ENCODE measurements around the gene RUNX2. TPM values are rescaled to one million over a fixed set of nuclear protein-coding genes. Genes with fewer than 3 reads are reported as not detected.

RUNX2 gene
- total and polyA plus RNA-seq, 2 donors (not counting 1 experiment from before 2014, with no cell fraction given): 1.3 to 2.4 TPM

GRCh38 chr6:45297320-45297719, 30.8 kb upstream of the RUNX2 start:
- H3K27me3 ChIP-seq (replicated peaks in 1 of 4; ENCODE audit: control extremely low read depth in 1 of 4, control insufficient read depth in 3 of 4, insufficient read depth in 4 of 4, low read length in 3 of 4): no peaks in the 10 kb centered on the region
- H3K4me1 ChIP-seq (ENCODE audit: control insufficient read depth in 2 of 2, insufficient read depth in 2 of 2, low read length in 2 of 2): no peaks in the 10 kb centered on the region
- H3K36me3 ChIP-seq (replicated peaks in 1 of 2; ENCODE audit: control extremely low read depth in 1 of 2, control insufficient read depth in 1 of 2, extremely low read depth in 1 of 2, insufficient read depth in 2 of 2, low read length in 1 of 2): no peaks in the 10 kb centered on the region
- H2AFZ ChIP-seq (ENCODE audit: insufficient read depth, low read depth, low read length, poor library complexity, severe bottlenecking): no peak overlapping the region
- H3K9me3 Mint-ChIP-seq (ENCODE audit: insufficient read depth): no peaks in the 10 kb centered on the region
- ChIA-PET POLR2A (no interaction called here), CTCF (interaction anchor here (1.0 kb wide), 1 partner anchor 641 kb away, joined by 3 read pairs; no protein-coding TSS in a partner anchor)
- no peaks in the 10 kb centered on the region for H3K79me2 ChIP-seq (ENCODE audit: control insufficient read depth, insufficient read depth, low read length)
- H3K4me3 Mint-ChIP-seq: no peak overlapping the region
- DNase-seq: no peak
- no peaks in the 10 kb centered on the region for H4K20me1 ChIP-seq (ENCODE audit: control insufficient read depth, insufficient read depth, low read length, poor library complexity, severe bottlenecking)
- H3K27ac ChIP-seq (ENCODE audit: low read length in 2 of 2): no peak overlapping the region
- H3K9ac ChIP-seq (ENCODE audit: low read length): no peak overlapping the region
- H3K9me3 ChIP-seq (ENCODE audit: control extremely low read depth in 1 of 3, control insufficient read depth in 2 of 3, insufficient read depth in 1 of 3, low read length in 2 of 3): no peaks in the 10 kb centered on the region
- peaks cover 13% of the 10 kb centered on the region for H3K4me1 Mint-ChIP-seq
- no peak for TF ChIP-seq CTCF (IDR thresholded peaks at IDR 0.05)
- no peak for TF ChIP-seq EZH2 (IDR thresholded peaks at IDR 0.05; ENCODE audit: borderline replicate concordance, insufficient read depth, low read depth, low read length, poor library complexity, severe bottlenecking)
- ATAC-seq (ENCODE audit: low read depth): no peak
- H3K27me3 Mint-ChIP-seq: no peaks in the 10 kb centered on the region
- no peak overlapping the region for H3K4me2 ChIP-seq (replicated peaks; ENCODE audit: low read depth, low read length, poor library complexity, severe bottlenecking)
- H3K4me3 ChIP-seq (ENCODE audit: control extremely low read depth in 1 of 5, extremely low read depth in 1 of 5, insufficient read depth in 1 of 5, low read depth in 2 of 5, low read length in 4 of 5): no peak overlapping the region
- intact Hi-C loops (cut with micrococcal nuclease): no loop called here
- no peak overlapping the region for H3K27ac Mint-ChIP-seq

GRCh38 chr6:45299096-45299581, 29.0 kb upstream of the RUNX2 start:
- H3K9ac ChIP-seq (ENCODE audit: low read length): no peak overlapping the region
- no peak for ATAC-seq (ENCODE audit: low read depth)
- H3K4me3 ChIP-seq (ENCODE audit: control extremely low read depth in 1 of 5, extremely low read depth in 1 of 5, insufficient read depth in 1 of 5, low read depth in 2 of 5, low read length in 4 of 5): no peak overlapping the region
- H4K20me1 ChIP-seq (ENCODE audit: control insufficient read depth, insufficient read depth, low read length, poor library complexity, severe bottlenecking): no peaks in the 10 kb centered on the region
- H3K27me3 ChIP-seq (replicated peaks in 1 of 4; ENCODE audit: control extremely low read depth in 1 of 4, control insufficient read depth in 3 of 4, insufficient read depth in 4 of 4, low read length in 3 of 4): no peaks in the 10 kb centered on the region
- Mint-ChIP-seq H3K4me3 (no peak overlapping the region), H3K27ac (no peak overlapping the region), H3K4me1 (peaks cover under 1% of the 10 kb centered on the region), H3K9me3 (ENCODE audit: insufficient read depth) (no peaks in the 10 kb centered on the region), H3K27me3 (no peaks in the 10 kb centered on the region)
- no peak overlapping the region for H3K4me2 ChIP-seq (replicated peaks; ENCODE audit: low read depth, low read length, poor library complexity, severe bottlenecking)
- H3K9me3 ChIP-seq (ENCODE audit: control extremely low read depth in 1 of 3, control insufficient read depth in 2 of 3, insufficient read depth in 1 of 3, low read length in 2 of 3): no peaks in the 10 kb centered on the region
- intact Hi-C loops (cut with micrococcal nuclease): no loop called here
- no peaks in the 10 kb centered on the region for H3K4me1 ChIP-seq (ENCODE audit: control insufficient read depth in 2 of 2, insufficient read depth in 2 of 2, low read length in 2 of 2)
- TF ChIP-seq CTCF (IDR thresholded peaks at IDR 0.05) (no peak), EZH2 (IDR thresholded peaks at IDR 0.05; ENCODE audit: borderline replicate concordance, insufficient read depth, low read depth, low read length, poor library complexity, severe bottlenecking) (no peak)
- no peak overlapping the region for H3K27ac ChIP-seq (ENCODE audit: low read length in 2 of 2)
- WGBS (ENCODE audit: insufficient coverage): 100% methylated on average over 1 of the region's 3 CpGs
- ChIA-PET POLR2A (no interaction called here), CTCF (no interaction called here)
- no peak overlapping the region for H2AFZ ChIP-seq (ENCODE audit: insufficient read depth, low read depth, low read length, poor library complexity, severe bottlenecking)
- H3K36me3 ChIP-seq (replicated peaks in 1 of 2; ENCODE audit: control extremely low read depth in 1 of 2, control insufficient read depth in 1 of 2, extremely low read depth in 1 of 2, insufficient read depth in 2 of 2, low read length in 1 of 2): no peaks in the 10 kb centered on the region
- no peaks in the 10 kb centered on the region for H3K79me2 ChIP-seq (ENCODE audit: control insufficient read depth, insufficient read depth, low read length)
- no peak for DNase-seq
